NCI-H2081 treated with DMSO at 0.1 percent for 48 hours (cell line): Measurements from ENCODE around the gene PLCD1.

Experiments
- DNase-seq: peaks from one replicate; lab custom pipeline; 2025; lab: John Stamatoyannopoulos, UW

PLCD1 gene

GRCh38 chr3:38016847-38017444, 12.5 kb downstream of the PLCD1 start:
- no peak for DNase-seq

GRCh38 chr3:38016410-38016809, 13.0 kb downstream of the PLCD1 start:
- DNase-seq = no peak

GRCh38 chr3:38015984-38016383, 13.5 kb downstream of the PLCD1 start:
- no peak for DNase-seq

- no peak for DNase-seq
Observed at GRCh38 chr3:38015485-38015884, 14.0 kb downstream of the PLCD1 start.

GRCh38 chr3:38011111-38011510, 18.3 kb downstream of the PLCD1 start:
- no peak for DNase-seq

- DNase-seq = no peak
Observed at GRCh38 chr3:38009807-38010591, 19.4 kb downstream of the PLCD1 start.

GRCh38 chr3:38008971-38009580, 20.4 kb downstream of the PLCD1 start:
- DNase-seq = no peak

- DNase-seq = no peak
Observed at GRCh38 chr3:38008191-38008701, 21.2 kb downstream of the PLCD1 start.

GRCh38 chr3:38007754-38008090, 21.7 kb downstream of the PLCD1 start:
- no peak for DNase-seq

GRCh38 chr3:38006445-38006995, 22.9 kb downstream of the PLCD1 start:
- DNase-seq = no peak

- no peak for DNase-seq
Observed at GRCh38 chr3:38006031-38006430, 23.4 kb downstream of the PLCD1 start.

- no peak for DNase-seq
Observed at GRCh38 chr3:38005076-38006020, 24.1 kb downstream of the PLCD1 start.

- no peak for DNase-seq
Observed at GRCh38 chr3:38004415-38005075, 24.9 kb downstream of the PLCD1 start.

GRCh38 chr3:38003817-38004414, 25.5 kb downstream of the PLCD1 start:
- no peak for DNase-seq

GRCh38 chr3:38003371-38003816, 26.0 kb downstream of the PLCD1 start:
- no peak for DNase-seq

- no peak for DNase-seq
Observed at GRCh38 chr3:38002940-38003339, 26.5 kb downstream of the PLCD1 start.

- DNase-seq = no peak
Observed at GRCh38 chr3:38002291-38002876, 27.1 kb downstream of the PLCD1 start.

GRCh38 chr3:38001456-38002081, 27.9 kb downstream of the PLCD1 start:
- DNase-seq = no peak

- DNase-seq = no peak
Observed at GRCh38 chr3:38000965-38001455, 28.4 kb downstream of the PLCD1 start.
